Caco-2 (cell line): ENCODE data around the gene PFKP. TPM values are rescaled to one million over a fixed set of nuclear protein-coding genes. Genes with fewer than 3 reads are reported as not detected.

Experiments
- BruUV-seq: library from RNA; stranded (reverse); fragments of 400-500 nt; replicated peaks from 2 replicates; lab custom pipeline; 2021; lab: Mats Ljungman, UMichigan
- CTCF ChIA-PET: fragments of 300-600 bp; sonication (Branson Sonifier 250); formaldehyde crosslinking; loops from one replicate; lab custom pipeline; 2022; ENCODE audit warnings: antibody characterized with exemption; lab: Charles Lee
- POLR2A ChIA-PET: fragments of 300-600 bp; sonication (Branson Sonifier 250); formaldehyde crosslinking; loops from one replicate; lab custom pipeline; 2022; ENCODE audit warnings: antibody characterized with exemption; lab: Charles Lee
- DNase-seq, 2 experiments: peaks; one replicate each; pipeline versions ENCODE4 v3.0.0 to v3.0.0-alpha.2; 2020 to 2022
- H3K27me3 ChIP-seq: replicated peaks from 2 replicates; pipeline ENCODE4 v1.6.0; 2011; ENCODE audit warnings: low read length; ENCODE audit not compliant: control insufficient read depth, insufficient read depth
- H3K36me3 ChIP-seq: 2 replicates; pipeline ENCODE4 v1.5.1; 2011; ENCODE audit warnings: low read length; ENCODE audit not compliant: control insufficient read depth, insufficient read depth
- H3K4me1 ChIP-seq: fragments of 250-450 bp; sonication (Bioruptor Pico); 2 replicates; pipeline ENCODE4 v1.5.1; 2020; ENCODE audit warnings: mild to moderate bottlenecking
- H3K4me3 ChIP-seq: 2 replicates; pipeline ENCODE4 v1.5.1; 2011; ENCODE audit warnings: low read depth, mild to moderate bottlenecking, control low read depth, low read length
- H3K9me3 ChIP-seq: fragments of 250-450 bp; sonication (Bioruptor Pico); 2 replicates; pipeline ENCODE4 v1.5.1; 2020; ENCODE audit warnings: mild to moderate bottlenecking, moderate library complexity
- H3K27ac Mint-ChIP-seq: one replicate; pipeline ENCODE4 v1.8.0; 2022; ENCODE audit warnings: mixed read lengths; ENCODE audit not compliant: unreplicated experiment
- H3K27me3 Mint-ChIP-seq: one replicate; pipeline ENCODE4 v1.8.0; 2022; ENCODE audit warnings: mixed read lengths; ENCODE audit not compliant: insufficient read depth, unreplicated experiment
- H3K36me3 Mint-ChIP-seq: one replicate; pipeline ENCODE4 v1.8.0; 2022; ENCODE audit warnings: mild to moderate bottlenecking, mixed read lengths; ENCODE audit not compliant: insufficient read depth, unreplicated experiment
- H3K4me1 Mint-ChIP-seq: one replicate; pipeline ENCODE4 v1.8.0; 2022; ENCODE audit warnings: low read depth, mixed read lengths; ENCODE audit not compliant: unreplicated experiment
- H3K4me3 Mint-ChIP-seq: one replicate; pipeline ENCODE4 v1.8.0; 2022; ENCODE audit warnings: mild to moderate bottlenecking, moderate library complexity, mixed read lengths; ENCODE audit not compliant: unreplicated experiment
- H3K9me3 Mint-ChIP-seq: one replicate; pipeline ENCODE4 v1.8.0; 2022; ENCODE audit warnings: mixed read lengths; ENCODE audit not compliant: unreplicated experiment
- intact Hi-C: fragments of 100-400 bp; cut with micrococcal nuclease; formaldehyde crosslinking; loops from one replicate; pipeline ENCODE4 v1.10.0; 2022; ENCODE audit not compliant: unreplicated experiment
- total RNA-seq: library from RNA; stranded (reverse); gene quantifications from 2 replicates; pipeline ENCODE4 v1.2.3, GENCODE V29; 2022
- TF ChIP-seq, protein P1 (sequence below), 2 experiments: fragments of 200-600 bp in 1 of 2; IDR thresholded peaks; 1 replicate in 1 of 2; 2 replicates in 1 of 2; pipeline versions ENCODE4 v1.5.1 to v1.8.0; 2011 to 2022; ENCODE audit warnings: antibody characterized with exemption in 1 of 2, control low read depth in 1 of 2, inconsistent platforms in 1 of 2, low read depth in 1 of 2, low read length in 1 of 2, mild to moderate bottlenecking in 1 of 2, moderate library complexity in 1 of 2; ENCODE audit not compliant: insufficient read depth in 1 of 2, severe bottlenecking in 1 of 2, unreplicated experiment in 1 of 2

PFKP gene
- total RNA-seq, 1 experiment from 2014 or later: 218 TPM

DNA sequence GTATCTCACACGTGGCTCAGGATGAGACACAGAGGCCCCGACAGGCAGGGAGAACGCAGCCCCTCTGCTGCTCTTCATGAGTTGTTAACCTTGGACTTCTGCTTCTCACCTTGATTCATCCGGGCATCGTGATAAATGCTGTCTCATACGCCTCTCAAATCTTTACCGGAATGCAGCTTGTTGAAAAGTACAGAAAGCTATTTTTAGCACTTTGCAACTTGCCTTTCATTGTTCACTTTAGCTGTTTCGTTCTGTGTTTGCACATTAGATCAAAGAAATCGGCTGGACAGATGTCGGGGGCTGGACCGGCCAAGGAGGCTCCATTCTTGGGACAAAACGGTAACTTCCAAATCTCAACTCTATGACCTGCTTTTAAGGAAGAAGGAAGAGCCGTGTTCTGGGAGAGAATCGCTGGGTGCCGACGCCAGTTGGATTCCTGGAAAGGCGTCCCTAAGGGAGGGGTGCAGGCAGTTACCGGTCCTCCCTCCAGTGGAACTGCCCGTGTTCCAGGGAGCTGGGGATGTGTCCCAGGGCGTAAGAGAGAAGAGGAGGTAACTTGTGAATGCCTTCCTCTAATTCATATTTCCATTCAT is 49.3 kb downstream of the PFKP start:
- TF ChIP-seq, protein P1, sequence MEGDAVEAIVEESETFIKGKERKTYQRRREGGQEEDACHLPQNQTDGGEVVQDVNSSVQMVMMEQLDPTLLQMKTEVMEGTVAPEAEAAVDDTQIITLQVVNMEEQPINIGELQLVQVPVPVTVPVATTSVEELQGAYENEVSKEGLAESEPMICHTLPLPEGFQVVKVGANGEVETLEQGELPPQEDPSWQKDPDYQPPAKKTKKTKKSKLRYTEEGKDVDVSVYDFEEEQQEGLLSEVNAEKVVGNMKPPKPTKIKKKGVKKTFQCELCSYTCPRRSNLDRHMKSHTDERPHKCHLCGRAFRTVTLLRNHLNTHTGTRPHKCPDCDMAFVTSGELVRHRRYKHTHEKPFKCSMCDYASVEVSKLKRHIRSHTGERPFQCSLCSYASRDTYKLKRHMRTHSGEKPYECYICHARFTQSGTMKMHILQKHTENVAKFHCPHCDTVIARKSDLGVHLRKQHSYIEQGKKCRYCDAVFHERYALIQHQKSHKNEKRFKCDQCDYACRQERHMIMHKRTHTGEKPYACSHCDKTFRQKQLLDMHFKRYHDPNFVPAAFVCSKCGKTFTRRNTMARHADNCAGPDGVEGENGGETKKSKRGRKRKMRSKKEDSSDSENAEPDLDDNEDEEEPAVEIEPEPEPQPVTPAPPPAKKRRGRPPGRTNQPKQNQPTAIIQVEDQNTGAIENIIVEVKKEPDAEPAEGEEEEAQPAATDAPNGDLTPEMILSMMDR (IDR thresholded peaks at IDR 0.05; ENCODE audit: insufficient read depth in 1 of 2, low read depth in 1 of 2, low read length in 1 of 2, severe bottlenecking in 1 of 2, unreplicated experiment in 1 of 2): no peak
- no peak overlapping the region for H3K4me3 ChIP-seq
- intact Hi-C loops: no loop called here
- H3K27me3 Mint-ChIP-seq: no peaks in the 10 kb centered on the region
- no peaks in the 10 kb centered on the region for H3K9me3 Mint-ChIP-seq
- ChIA-PET CTCF (no interaction called here), POLR2A (no interaction called here)
- H3K27me3 ChIP-seq: no peaks in the 10 kb centered on the region
- DNase-seq: no peak
- no TSS peak for BruUV-seq
- peaks cover 14% of the 10 kb centered on the region for H3K36me3 ChIP-seq
- no peaks in the 10 kb centered on the region for H3K4me1 ChIP-seq
- H3K27ac Mint-ChIP-seq: no peak overlapping the region
- H3K36me3 Mint-ChIP-seq: peaks cover 99% of the 10 kb centered on the region
- H3K4me3 Mint-ChIP-seq: no peak overlapping the region
- no peaks in the 10 kb centered on the region for H3K4me1 Mint-ChIP-seq
- no peaks in the 10 kb centered on the region for H3K9me3 ChIP-seq

- CTCF ChIA-PET: no interaction called here
- BruUV-seq: no TSS peak
- intact Hi-C loops: no loop called here
- no peak for DNase-seq
- Histone ChIP-seq H3K4me1 (no peaks in the 10 kb centered on the region), H3K4me3 (no peak overlapping the region), H3K36me3 (peaks cover 12% of the 10 kb centered on the region), H3K9me3 (no peaks in the 10 kb centered on the region), H3K27me3 (no peaks in the 10 kb centered on the region)
- H3K36me3 Mint-ChIP-seq: peaks cover 98% of the 10 kb centered on the region
- H3K4me1 Mint-ChIP-seq: no peaks in the 10 kb centered on the region
- H3K4me3 Mint-ChIP-seq: no peak overlapping the region
- TF ChIP-seq, protein P1 (IDR thresholded peaks at IDR 0.05; ENCODE audit: insufficient read depth in 1 of 2, low read depth in 1 of 2, low read length in 1 of 2, severe bottlenecking in 1 of 2, unreplicated experiment in 1 of 2): no peak
- no peaks in the 10 kb centered on the region for H3K27me3 Mint-ChIP-seq
- POLR2A ChIA-PET: no interaction called here
- H3K9me3 Mint-ChIP-seq: no peaks in the 10 kb centered on the region
- H3K27ac Mint-ChIP-seq: peak overlapping the region; percentile 43
Measured at GRCh38 chr10:3117486-3117885, 50.1 kb downstream of the PFKP start.

- no peaks in the 10 kb centered on the region for H3K4me1 Mint-ChIP-seq
- no peaks in the 10 kb centered on the region for H3K4me1 ChIP-seq
- BruUV-seq: no TSS peak
- TF ChIP-seq, protein P1 (IDR thresholded peaks at IDR 0.05; ENCODE audit: insufficient read depth in 1 of 2, low read depth in 1 of 2, low read length in 1 of 2, severe bottlenecking in 1 of 2, unreplicated experiment in 1 of 2): no peak
- no peaks in the 10 kb centered on the region for H3K9me3 Mint-ChIP-seq
- H3K4me3 ChIP-seq: no peak overlapping the region
- peaks cover 95% of the 10 kb centered on the region for H3K36me3 Mint-ChIP-seq
- no peak overlapping the region for H3K4me3 Mint-ChIP-seq
- POLR2A ChIA-PET: no interaction called here
- no peaks in the 10 kb centered on the region for H3K27me3 ChIP-seq
- CTCF ChIA-PET: interaction anchor here (1.0 kb wide), 1 partner anchor 24 kb away, joined by 3 read pairs; no protein-coding TSS in a partner anchor
- no peak for DNase-seq
- H3K27ac Mint-ChIP-seq: no peak overlapping the region
- H3K9me3 ChIP-seq: no peaks in the 10 kb centered on the region
- no peaks in the 10 kb centered on the region for H3K27me3 Mint-ChIP-seq
- H3K36me3 ChIP-seq: peaks cover 7% of the 10 kb centered on the region
- intact Hi-C loops: no loop called here
Measured at GRCh38 chr10:3118641-3119091, 51.3 kb downstream of the PFKP start.
